ENCODE data around the gene SHROOM2. TPM values are rescaled to one million over a fixed set of nuclear protein-coding genes. Genes with fewer than 3 reads are reported as not detected.

SHROOM2 gene
- total RNA-seq, 2 experiments from 2014 or later, result not detected

- Mint-ChIP-seq H3K4me3 (no peak overlapping the region), H3K27ac (no peak overlapping the region), H3K9me3 (no peaks in the 10 kb centered on the region), H3K36me3 (ENCODE audit: low read depth) (no peaks in the 10 kb centered on the region), H3K4me1 (peaks cover 13% of the 10 kb centered on the region), H3K27me3 (peaks cover 9% of the 10 kb centered on the region)
- POLR2A ChIA-PET, result no interaction called here
- DNase-seq, result no peak
- CTCF ChIA-PET, result no interaction called here
Measured at GRCh38 chrX:9938516-9938915, 152.3 kb downstream of the SHROOM2 start.

- Mint-ChIP-seq H3K4me1 (peaks cover 13% of the 10 kb centered on the region), H3K9me3 (no peaks in the 10 kb centered on the region), H3K36me3 (ENCODE audit: low read depth) (no peaks in the 10 kb centered on the region), H3K4me3 (no peak overlapping the region), H3K27me3 (peaks cover 9% of the 10 kb centered on the region), H3K27ac (no peak overlapping the region)
- ChIA-PET POLR2A (no interaction called here), CTCF (interaction anchor here (1.0 to 2.3 kb wide), 2 partner anchors 178 to 179 kb away, joined by 4 to 6 read pairs; no protein-coding TSS in a partner anchor)
- no peak for DNase-seq
Measured at GRCh38 chrX:9940421-9940820, 154.2 kb downstream of the SHROOM2 start.

GRCh38 chrX:9942086-9942485, 155.9 kb downstream of the SHROOM2 start:
- Mint-ChIP-seq H3K4me3 (no peak overlapping the region), H3K27me3 (peaks cover 9% of the 10 kb centered on the region), H3K9me3 (no peaks in the 10 kb centered on the region), H3K4me1 (peaks cover 13% of the 10 kb centered on the region), H3K36me3 (ENCODE audit: low read depth) (no peaks in the 10 kb centered on the region), H3K27ac (no peak overlapping the region)
- ChIA-PET POLR2A (no interaction called here), CTCF (interaction anchor here (2.3 kb wide), 1 partner anchor 178 kb away, joined by 6 read pairs; no protein-coding TSS in a partner anchor)
- DNase-seq, result peak; percentile 49

- H3K27ac Mint-ChIP-seq, result no peak overlapping the region
- peaks cover 20% of the 10 kb centered on the region for H3K27me3 Mint-ChIP-seq
- H3K9me3 Mint-ChIP-seq, result no peaks in the 10 kb centered on the region
- no peaks in the 10 kb centered on the region for H3K36me3 Mint-ChIP-seq (ENCODE audit: low read depth)
- H3K4me1 Mint-ChIP-seq, result peaks cover 13% of the 10 kb centered on the region
- CTCF ChIA-PET, result no interaction called here
- no peak overlapping the region for H3K4me3 Mint-ChIP-seq
- no peak for DNase-seq
- POLR2A ChIA-PET, result no interaction called here
Measured at GRCh38 chrX:9943420-9943819, 157.2 kb downstream of the SHROOM2 start.

DNA sequence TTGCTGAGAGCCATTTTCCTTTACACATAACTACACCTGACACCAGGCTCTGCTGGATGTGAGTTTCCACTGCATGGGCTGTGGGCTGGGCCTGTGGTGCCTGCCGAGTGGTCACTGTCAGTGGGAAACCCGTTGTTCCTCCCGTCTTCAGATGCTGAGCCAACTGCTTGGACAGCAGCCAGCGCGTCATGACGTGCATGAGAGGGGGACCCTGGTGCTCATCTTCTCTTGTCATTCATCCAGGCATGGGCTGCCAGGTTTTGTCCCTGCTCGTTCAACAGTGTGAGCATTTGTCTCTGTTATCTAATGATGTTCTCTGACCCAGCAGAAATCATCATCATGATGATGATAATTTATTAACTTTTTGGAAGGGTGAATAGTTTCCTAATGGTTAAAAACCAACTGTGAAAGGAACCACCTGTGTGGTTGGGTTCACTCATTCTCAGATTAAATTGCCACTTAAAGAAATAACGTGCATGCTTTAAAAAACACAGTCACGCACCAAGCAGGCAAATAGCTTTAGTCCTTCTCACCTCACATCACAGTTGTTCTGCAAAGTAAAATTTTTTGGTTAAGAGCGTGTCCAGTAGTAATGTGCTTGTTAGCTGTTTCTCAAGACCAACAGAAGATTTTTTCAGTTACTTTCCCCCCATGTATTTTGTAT, 161.0 kb downstream of the SHROOM2 start:
- Mint-ChIP-seq H3K9me3 (no peaks in the 10 kb centered on the region), H3K4me3 (no peak overlapping the region), H3K4me1 (peaks cover 9% of the 10 kb centered on the region), H3K36me3 (ENCODE audit: low read depth) (no peaks in the 10 kb centered on the region), H3K27ac (no peak overlapping the region), H3K27me3 (peaks cover 27% of the 10 kb centered on the region)
- DNase-seq, result no peak
- ChIA-PET CTCF (no interaction called here), POLR2A (no interaction called here)

GRCh38 chrX:9948406-9948805, 162.2 kb downstream of the SHROOM2 start:
- H3K9me3 Mint-ChIP-seq, result no peaks in the 10 kb centered on the region

GRCh38 chrX:9952300-9952699, 166.1 kb downstream of the SHROOM2 start:
- peaks cover 22% of the 10 kb centered on the region for H3K27me3 Mint-ChIP-seq
- H3K36me3 Mint-ChIP-seq (ENCODE audit: low read depth), result no peaks in the 10 kb centered on the region
- DNase-seq, result no peak
- ChIA-PET POLR2A (no interaction called here), CTCF (interaction anchor here (0.6 kb wide), 1 partner anchor 60 kb away, joined by 3 read pairs; no protein-coding TSS in a partner anchor)
- no peaks in the 10 kb centered on the region for H3K4me1 Mint-ChIP-seq
- no peak overlapping the region for H3K27ac Mint-ChIP-seq
- H3K4me3 Mint-ChIP-seq, result no peak overlapping the region
- no peaks in the 10 kb centered on the region for H3K9me3 Mint-ChIP-seq

More at GRCh38 chrX:9948406-9948805, 162.2 kb downstream of the SHROOM2 start:
- ChIA-PET CTCF (no interaction called here), POLR2A (no interaction called here)
- Mint-ChIP-seq H3K4me3 (no peak overlapping the region), H3K27me3 (peaks cover 26% of the 10 kb centered on the region), H3K27ac (no peak overlapping the region), H3K4me1 (peaks cover under 1% of the 10 kb centered on the region), H3K36me3 (ENCODE audit: low read depth) (no peaks in the 10 kb centered on the region)
- DNase-seq, result no peak

GRCh38 chrX:9953396-9953795, 167.2 kb downstream of the SHROOM2 start:
- Mint-ChIP-seq H3K36me3 (ENCODE audit: low read depth) (no peaks in the 10 kb centered on the region), H3K4me3 (no peak overlapping the region), H3K27ac (no peak overlapping the region), H3K4me1 (no peaks in the 10 kb centered on the region), H3K9me3 (no peaks in the 10 kb centered on the region), H3K27me3 (peaks cover 15% of the 10 kb centered on the region)
- CTCF ChIA-PET, result no interaction called here
- no peak for DNase-seq
- POLR2A ChIA-PET, result no interaction called here

GRCh38 chrX:9955506-9955905, 169.3 kb downstream of the SHROOM2 start:
- H3K9me3 Mint-ChIP-seq, result no peaks in the 10 kb centered on the region
- no peaks in the 10 kb centered on the region for H3K4me1 Mint-ChIP-seq
- no peak for DNase-seq
- peaks cover 13% of the 10 kb centered on the region for H3K27me3 Mint-ChIP-seq
- CTCF ChIA-PET, result no interaction called here
- H3K4me3 Mint-ChIP-seq, result no peak overlapping the region
- H3K36me3 Mint-ChIP-seq (ENCODE audit: low read depth), result no peaks in the 10 kb centered on the region
- no peak overlapping the region for H3K27ac Mint-ChIP-seq
- POLR2A ChIA-PET, result no interaction called here

- no peaks in the 10 kb centered on the region for H3K9me3 Mint-ChIP-seq
- H3K4me1 Mint-ChIP-seq, result no peaks in the 10 kb centered on the region
- H3K27ac Mint-ChIP-seq, result no peak overlapping the region
- no peaks in the 10 kb centered on the region for H3K36me3 Mint-ChIP-seq (ENCODE audit: low read depth)
- no peak for DNase-seq
- H3K27me3 Mint-ChIP-seq, result peaks cover 5% of the 10 kb centered on the region
- H3K4me3 Mint-ChIP-seq, result no peak overlapping the region
- POLR2A ChIA-PET, result no interaction called here
- CTCF ChIA-PET, result no interaction called here
Measured at GRCh38 chrX:9957743-9958142, 171.5 kb downstream of the SHROOM2 start.

DNA sequence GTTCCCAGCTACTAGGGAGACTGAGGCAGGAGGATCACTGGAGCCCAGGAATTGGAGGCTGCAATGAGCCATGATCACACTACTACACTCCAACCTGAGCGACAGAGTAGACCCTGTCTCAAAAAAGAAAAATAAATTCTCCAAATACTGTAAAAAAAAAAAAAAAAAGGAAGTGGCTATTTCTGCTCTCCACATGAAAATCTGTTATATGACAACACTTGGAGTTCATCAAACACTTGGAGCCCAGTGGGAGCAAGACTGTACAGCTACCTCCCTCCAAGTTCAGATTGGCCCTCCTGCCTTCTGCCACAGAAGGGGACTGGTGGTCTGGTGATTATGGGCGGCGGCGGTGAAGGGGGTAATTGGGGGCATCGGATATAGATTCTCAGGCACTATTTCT, 172.0 kb downstream of the SHROOM2 start:
- POLR2A ChIA-PET, result no interaction called here
- H3K27me3 Mint-ChIP-seq, result peaks cover 5% of the 10 kb centered on the region

GRCh38 chrX:9961750-9962149, 175.5 kb downstream of the SHROOM2 start:
- no peak overlapping the region for H3K27ac Mint-ChIP-seq
- ChIA-PET CTCF (no interaction called here), POLR2A (no interaction called here)
- no peak overlapping the region for H3K4me3 Mint-ChIP-seq
- no peaks in the 10 kb centered on the region for H3K36me3 Mint-ChIP-seq (ENCODE audit: low read depth)
- no peaks in the 10 kb centered on the region for H3K4me1 Mint-ChIP-seq
- H3K27me3 Mint-ChIP-seq, result peaks cover 8% of the 10 kb centered on the region
- DNase-seq, result no peak
- no peaks in the 10 kb centered on the region for H3K9me3 Mint-ChIP-seq

More for the DNA sequence above, 172.0 kb downstream of the SHROOM2 start:
- Mint-ChIP-seq H3K4me3 (no peak overlapping the region), H3K4me1 (no peaks in the 10 kb centered on the region), H3K36me3 (ENCODE audit: low read depth) (no peaks in the 10 kb centered on the region), H3K9me3 (no peaks in the 10 kb centered on the region), H3K27ac (no peak overlapping the region)
- CTCF ChIA-PET, result no interaction called here
- no peak for DNase-seq

GRCh38 chrX:9966775-9967408, 180.7 kb downstream of the SHROOM2 start, which contains the start of gene CLDN34:
Gene CLDN34, plus strand, starts transcription at chrX:9967358. Its CDS starts 0 bp downstream, at chrX:9967358.
- no peak within 1 kb of the TSS for H3K27ac Mint-ChIP-seq

DNA sequence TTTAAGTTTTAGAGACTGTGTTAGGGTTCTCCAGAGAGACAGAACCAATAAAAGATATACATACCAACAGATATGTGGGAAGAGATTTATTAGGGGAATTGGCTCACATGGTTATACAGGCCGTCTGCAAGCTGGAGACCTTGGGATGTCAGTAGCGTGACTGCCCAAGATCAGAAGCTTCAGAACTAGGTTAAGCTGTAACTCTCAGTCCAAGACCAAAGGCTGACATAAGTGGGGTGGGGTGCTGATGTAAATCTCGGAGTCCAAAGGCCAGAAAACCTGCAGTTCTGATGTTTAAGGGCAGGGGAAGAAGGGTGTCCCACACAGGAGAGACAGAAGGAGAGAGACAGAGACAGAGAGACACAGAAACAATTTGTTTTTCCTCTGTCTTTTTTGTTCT, 191.4 kb downstream of the SHROOM2 start:
- no peak overlapping the region for H3K27ac Mint-ChIP-seq
- no peaks in the 10 kb centered on the region for H3K4me1 Mint-ChIP-seq
- POLR2A ChIA-PET, result no interaction called here
- no peaks in the 10 kb centered on the region for H3K36me3 Mint-ChIP-seq (ENCODE audit: low read depth)
- no peaks in the 10 kb centered on the region for H3K9me3 Mint-ChIP-seq
- CTCF ChIA-PET, result interaction anchor here (3.8 kb wide), 1 partner anchor 142 kb away, joined by 20 read pairs; no protein-coding TSS in a partner anchor
- DNase-seq, result no peak
- no peaks in the 10 kb centered on the region for H3K27me3 Mint-ChIP-seq
- no peak overlapping the region for H3K4me3 Mint-ChIP-seq

More at GRCh38 chrX:9966775-9967408, 180.7 kb downstream of the SHROOM2 start, which contains the start of gene CLDN34:
- Mint-ChIP-seq H3K4me3 (no peak within 1 kb of the TSS), H3K36me3 (ENCODE audit: low read depth) (no peaks in the 10 kb centered on the region), H3K27me3 (peaks cover 2% of the 10 kb centered on the region), H3K4me1 (no peaks in the 10 kb centered on the region), H3K9me3 (no peaks in the 10 kb centered on the region)
- CTCF ChIA-PET, result no interaction called here
- POLR2A ChIA-PET, result no interaction called here
- no peak for DNase-seq
